HG03108 (cell line): Measurements from ENCODE around the gene RNF13.
"Not testable (repeated sequence)": the region's sequence is repeated elsewhere in the genome, so short reads cannot be mapped to it uniquely, and the experiment has no call there.

Source experiments
- ATAC-seq: cut with Tn5 transposase; IDR thresholded peaks from one replicate; pipeline ENCODE4 v1.9.1; 2021; ENCODE audit warnings: moderate library complexity; ENCODE audit not compliant: unreplicated experiment

RNF13 gene

GRCh38 chr3:149894205-149894604, 81.2 kb downstream of the RNF13 start:
- no peak for ATAC-seq

GRCh38 chr3:149895339-149895738, 82.3 kb downstream of the RNF13 start:
- no peak for ATAC-seq

- no peak for ATAC-seq
Observed at GRCh38 chr3:149895769-149896168, 82.8 kb downstream of the RNF13 start.

GRCh38 chr3:149898771-149899170, 85.8 kb downstream of the RNF13 start:
- ATAC-seq: no peak

GRCh38 chr3:149900322-149900721, 87.3 kb downstream of the RNF13 start:
- no peak for ATAC-seq

- ATAC-seq: no peak
Observed at GRCh38 chr3:149901770-149902169, 88.8 kb downstream of the RNF13 start.

- ATAC-seq: no peak
Observed at GRCh38 chr3:149902498-149903139, 89.6 kb downstream of the RNF13 start.

GRCh38 chr3:149906036-149906435, 93.0 kb downstream of the RNF13 start:
- ATAC-seq: no peak

- no peak for ATAC-seq
Observed at GRCh38 chr3:149908424-149908957, 95.5 kb downstream of the RNF13 start.

- no peak for ATAC-seq
Observed at GRCh38 chr3:149909923-149910322, 96.9 kb downstream of the RNF13 start.

- ATAC-seq: no peak
Observed at GRCh38 chr3:149917124-149917667, 104.2 kb downstream of the RNF13 start.

- no peak for ATAC-seq
Observed at GRCh38 chr3:149919509-149919908, 106.5 kb downstream of the RNF13 start.

GRCh38 chr3:149920119-149920518, 107.1 kb downstream of the RNF13 start:
- no peak for ATAC-seq

GRCh38 chr3:149933008-149933407, 120.0 kb downstream of the RNF13 start:
- no peak for ATAC-seq

GRCh38 chr3:149933858-149934257, 120.8 kb downstream of the RNF13 start:
- ATAC-seq: no peak

GRCh38 chr3:149934524-149934923, 121.5 kb downstream of the RNF13 start:
- ATAC-seq: no peak

GRCh38 chr3:149936812-149937230, 123.8 kb downstream of the RNF13 start:
- peak; percentile 47 for ATAC-seq

GRCh38 chr3:149938392-149939055, 125.5 kb downstream of the RNF13 start:
- ATAC-seq: not testable (repeated sequence)

GRCh38 chr3:149941186-149941585, 128.2 kb downstream of the RNF13 start:
- ATAC-seq: no peak

- ATAC-seq: no peak
Observed at GRCh38 chr3:149941946-149942345, 128.9 kb downstream of the RNF13 start.

GRCh38 chr3:149942409-149942808, 129.4 kb downstream of the RNF13 start:
- ATAC-seq: no peak

- ATAC-seq: not testable (repeated sequence)
Observed at GRCh38 chr3:149943966-149944365, 131.0 kb downstream of the RNF13 start.
